K562 (cell line): ENCODE data around the gene TLX2. TPM values are rescaled to one million over a fixed set of nuclear protein-coding genes. Genes with fewer than 3 reads are reported as not detected.

Experiments used
- ESRRB ChIP-seq: fragments of 250-450 bp; sonication (Bioruptor Pico); IDR thresholded peaks from 2 replicates; pipeline ENCODE4 v1.5.0; 2020; ENCODE audit warnings: mild to moderate bottlenecking, moderate library complexity, borderline replicate concordance
- EZH2 ChIP-seq: IDR thresholded peaks from 2 replicates; pipeline ENCODE4 v1.6.1; 2012; ENCODE audit warnings: low read depth, mild to moderate bottlenecking, inconsistent platforms, low read length, borderline replicate concordance
- GABPA ChIP-seq: fragments of 200-800 bp; sonication (Bioruptor generic); conservative IDR thresholded peaks from 2 replicates; pipeline ENCODE4 v1.6.1; 2016; ENCODE audit warnings: low read depth, missing genetic modification characterization, missing compliant biosample characterization
- HES1 ChIP-seq: fragments of 450-650 bp; IDR thresholded peaks from 2 replicates; pipeline ENCODE4 v1.6.1; 2016; ENCODE audit warnings: low read depth, mild to moderate bottlenecking, moderate library complexity
- HOXB6 ChIP-seq: fragments of 250-450 bp; sonication (Bioruptor Pico); IDR thresholded peaks from 2 replicates; pipeline ENCODE4 v1.5.1; 2022; ENCODE audit warnings: mild to moderate bottlenecking, borderline replicate concordance
- IFI16 ChIP-seq: fragments of 250-450 bp; sonication (Bioruptor Pico); IDR thresholded peaks from 2 replicates; pipeline ENCODE4 v2.1.2; 2022; ENCODE audit warnings: mild to moderate bottlenecking, inconsistent platforms
- JUND ChIP-seq, 2 experiments: IDR thresholded peaks; 2 replicates in 1 of 2; 3 replicates in 1 of 2; pipeline ENCODE4 v1.6.1; 2011; ENCODE audit warnings: borderline replicate concordance in 2 of 2, low read depth in 2 of 2, low read length in 2 of 2, improper control_type of control experiment in 1 of 2, missing biosample characterization in 1 of 2, missing genetic modification characterization in 1 of 2, missing genetic modification reagents in 1 of 2
- KAT8 ChIP-seq: fragments of 450-650 bp; IDR thresholded peaks from 2 replicates; pipeline ENCODE4 v1.6.1; 2016; ENCODE audit warnings: low read depth, mild to moderate bottlenecking
- KLF6 ChIP-seq: fragments of 250-450 bp; sonication (Bioruptor Pico); IDR thresholded peaks from 2 replicates; pipeline ENCODE4 v1.4.0; 2020; ENCODE audit warnings: mild to moderate bottlenecking, moderate library complexity, borderline replicate concordance
- PHTF2 ChIP-seq: fragments of 250-450 bp; sonication (Bioruptor Pico); IDR thresholded peaks from 2 replicates; pipeline ENCODE4 v1.5.0; 2021; ENCODE audit warnings: mild to moderate bottlenecking
- PREB ChIP-seq: sonication (generic); formaldehyde crosslinking; IDR thresholded peaks from 2 replicates; pipeline ENCODE4 v1.8.1; 2023; ENCODE audit warnings: mild to moderate bottlenecking, missing genetic modification reagents
- PTRF ChIP-seq: fragments of 450-650 bp; IDR thresholded peaks from 2 replicates; pipeline ENCODE4 v1.6.1; 2016; ENCODE audit warnings: mild to moderate bottlenecking, missing genetic modification characterization, missing compliant biosample characterization
- RB1 ChIP-seq: fragments of 450-650 bp; IDR thresholded peaks from 2 replicates; pipeline ENCODE4 v1.6.1; 2017; ENCODE audit warnings: low read depth, mild to moderate bottlenecking
- SFPQ ChIP-seq: fragments of 200-400 bp; formaldehyde crosslinking; IDR thresholded peaks from 2 replicates; pipeline ENCODE4 v1.6.1; 2017; ENCODE audit warnings: mild to moderate bottlenecking, low read depth, low read length, moderate library complexity
- TGIF2 ChIP-seq: sonication (generic); formaldehyde crosslinking; IDR thresholded peaks from 2 replicates; pipeline ENCODE4 v1.8.1; 2022; ENCODE audit warnings: mild to moderate bottlenecking, missing genetic modification reagents, moderate library complexity
- WHSC1 ChIP-seq: IDR thresholded peaks from one replicate; pipeline ENCODE4 v1.6.1; 2012; ENCODE audit warnings: low read length, control low read depth, inconsistent platforms
- ZBTB1 ChIP-seq: sonication (generic); formaldehyde crosslinking; IDR thresholded peaks from 2 replicates; pipeline ENCODE4 v1.8.1; 2023; ENCODE audit warnings: missing genetic modification reagents, low read depth, mild to moderate bottlenecking, borderline replicate concordance
- ZFX ChIP-seq: sonication (generic); formaldehyde crosslinking; IDR thresholded peaks from 2 replicates; pipeline ENCODE4 v1.8.0; 2022; ENCODE audit warnings: mild to moderate bottlenecking, missing genetic modification reagents, moderate library complexity
- ZNF121 ChIP-seq: sonication (generic); formaldehyde crosslinking; conservative IDR thresholded peaks from 2 replicates; pipeline ENCODE4 v1.8.0; 2022; ENCODE audit warnings: missing genetic modification reagents
- ZNF584 ChIP-seq: fragments of 200-800 bp; sonication (Bioruptor generic); IDR thresholded peaks from 2 replicates; pipeline ENCODE4 v1.6.1; 2016; ENCODE audit warnings: low read depth, mild to moderate bottlenecking, missing genetic modification characterization, missing compliant biosample characterization
- ZNF764 ChIP-seq: fragments of 250-450 bp; sonication (Bioruptor Pico); IDR thresholded peaks from 2 replicates; pipeline ENCODE4 v1.4.0; 2020; ENCODE audit warnings: low read depth, mild to moderate bottlenecking, moderate library complexity
- ZSCAN29 ChIP-seq: fragments of 450-650 bp; IDR thresholded peaks from 2 replicates; pipeline ENCODE4 v1.6.1; 2017
- polyA plus RNA-seq, 8 experiments: library from polyadenylated mRNA; depleted of rRNA in 4 of 8; stranded (reverse) in 5 of 8; unstranded in 3 of 8; fragments of >200 nt; fragmentation: Nextera tagmentation in 2 of 8; fragmentation: Illumina TruSeq in 1 of 8; extraction: Ambion mirVana in 2 of 8; extraction: Trizol in 1 of 8; gene quantifications; 2 replicates each; pipeline versions ENCODE4 v1.2.1 to v1.2.3, GENCODE V29; 2011 to 2014; ENCODE audit warnings: inconsistent platforms in 1 of 8, missing spikeins in 1 of 8
- total RNA-seq, 7 experiments: library from RNA; depleted of rRNA in 6 of 7; stranded (reverse); fragments of >200 nt in 6 of 7; fragmentation: Illumina TruSeq in 2 of 7; extraction: Trizol in 2 of 7; gene quantifications; 2 replicates each; pipeline versions ENCODE4 v1.2.1 to v1.2.3, GENCODE V29; 2011 to 2021; ENCODE audit warnings: low replicate concordance in 1 of 7

Gene TLX2
- total and polyA plus RNA-seq, 9 of the 15 experiments (the other 6 are each of a cell fraction or from before 2014, with no cell fraction given): not detected

GRCh38 chr2:74482801-74483674, 31.2 kb upstream of the TLX2 start, which contains the start of the genes CCDC142 and TTC31 (continued):
- TF ChIP-seq PREB (CRISPR knock-in tag) (no peak; the same call in 1 of the 2 replicates), ZBTB1 (CRISPR knock-in tag) (no peak; the same call in 1 of the 2 replicates), ZFX (CRISPR knock-in tag) (peak; percentile 82), GABPA (tag) (peak; percentile 98), EZH2 (no peak), ZSCAN29 (no peak), HES1 (no peak), SFPQ (no peak), PHTF2 (no peak), ESRRB (CRISPR knock-in tag) (no peak), JUND (IDR thresholded peaks at IDR 0.05; ENCODE audit: borderline replicate concordance, low read depth, low read length) (peak; percentile 59; the same call in 1 of the 2 replicates), JUND (tag; IDR thresholded peaks at IDR 0.05; ENCODE audit: borderline replicate concordance, low read depth, low read length) (peak; percentile 14; the same call in 2 of the 3 replicates), PTRF (tag) (no peak), ZNF121 (no peak), KAT8 (no peak), TGIF2 (CRISPR knock-in tag) (0 out of 2 replicates have a peak, but pooled peaks have one; percentile 70), IFI16 (CRISPR knock-in tag) (no peak), ZNF584 (CRISPR knock-in tag) (peak; percentile 42; the same call in 1 of the 2 replicates), RB1 (peak; percentile 61), KLF6 (peak; percentile 32; the same call in 1 of the 2 replicates), ZNF764 (CRISPR knock-in tag) (no peak), WHSC1 (no peak), HOXB6 (CRISPR knock-in tag) (no peak)
